GM12891 (cell line): Measurements from ENCODE around the gene GCSAM.

Source experiments
- PAX5 ChIP-seq: IDR thresholded peaks from 2 replicates; pipeline ENCODE4 v1.6.1; 2011; ENCODE audit warnings: low read length, moderate library complexity, mild to moderate bottlenecking; ENCODE audit not compliant: insufficient read depth, severe bottlenecking
- POLR2A ChIP-seq: IDR thresholded peaks from 2 replicates; pipeline ENCODE4 v1.6.1; 2011; ENCODE audit warnings: low read depth, low read length, control low read depth
- POLR2AphosphoS5 ChIP-seq: IDR thresholded peaks from 2 replicates; pipeline ENCODE4 v1.6.1; 2011; ENCODE audit warnings: low read depth, low read length, control low read depth
- POU2F2 ChIP-seq: IDR thresholded peaks from 2 replicates; pipeline ENCODE4 v1.6.1; 2011; ENCODE audit warnings: low read depth, mild to moderate bottlenecking, control low read depth, low read length, moderate library complexity
- SPI1 ChIP-seq: IDR thresholded peaks from 2 replicates; pipeline ENCODE4 v1.6.1; 2011; ENCODE audit warnings: low read depth, low read length, control low read depth
- TAF1 ChIP-seq: IDR thresholded peaks from 2 replicates; pipeline ENCODE4 v1.6.1; 2011; ENCODE audit warnings: low read depth, low read length, control low read depth

GRCh38 chr3:112086875-112087524 is 46.0 kb downstream of the GCSAM start:
- no peak for TF ChIP-seq POLR2A
- no peak for TF ChIP-seq TAF1
- no peak for TF ChIP-seq POLR2AphosphoS5
- no peak for TF ChIP-seq POU2F2
- no peak for TF ChIP-seq SPI1
- TF ChIP-seq PAX5, result no peak
